K562 (cell line): ENCODE measurements around the gene CORO2A. TPM values are rescaled to one million over a fixed set of nuclear protein-coding genes. Genes with fewer than 3 reads are reported as not detected.

Experiments
- ATAC-seq: fragments of 200-7000 bp; cut with Tn5 transposase; 3 replicates; pipeline ENCODE4 v1.9.1; 2020; ENCODE audit warnings: moderate library complexity
- BruUV-seq: library from RNA; stranded (reverse); fragments of 400-500 nt; replicated peaks from 2 replicates; lab custom pipeline; 2021; lab: Mats Ljungman, UMichigan
- CTCF ChIA-PET: fragments of 300-600 bp; formaldehyde crosslinking; extraction: SDS; loops from one replicate; lab custom pipeline; 2021; ENCODE audit warnings: low intra/inter-chr PET ratio; lab: Yijun Ruan, JAX
- POLR2A ChIA-PET: fragments of 300-600, 350-650 bp; sonication (Branson Sonifier 250); formaldehyde crosslinking; extraction: SDS; loops from one replicate; lab custom pipeline; 2021; ENCODE audit warnings: antibody characterized with exemption, inconsistent platforms; lab: Yijun Ruan, JAX
- DNase-seq, 4 experiments: peaks; one replicate each; pipeline versions ENCODE4 v3.0.0 to v3.0.0-alpha.2; 2011 to 2018; ENCODE audit warnings: low spot score in 3 of 4, mixed read lengths in 3 of 4; ENCODE audit errors: extremely low read depth in 1 of 4
- FAIRE-seq: peaks from 2 replicates; lab custom pipeline; 2011; peaks lifted over from hg19 to GRCh38; lab: Jason Lieb, UNC
- H2AFZ ChIP-seq: 2 replicates; pipeline ENCODE4 v1.6.0; 2011; ENCODE audit warnings: low read depth, low read length, control low read depth, inconsistent platforms
- H3K27ac ChIP-seq: fragments of 200-600 bp; 3 replicates; pipeline ENCODE4 v1.8.0; 2011; ENCODE audit warnings: low read depth, mild to moderate bottlenecking, control low read depth, inconsistent platforms, low read length, moderate library complexity, mixed read lengths; ENCODE audit errors: extremely low read depth
- H3K27me3 ChIP-seq, 2 experiments: fragments of 300-600 bp in 1 of 2; 2 replicates in 1 of 2; 3 replicates in 1 of 2; pipeline versions ENCODE4 v1.6.0 to v1.8.0; 2011; ENCODE audit warnings: inconsistent platforms in 2 of 2, low read length in 2 of 2, mild to moderate bottlenecking in 1 of 2, mixed read lengths in 1 of 2, moderate library complexity in 1 of 2; ENCODE audit not compliant: control insufficient read depth in 2 of 2, insufficient read depth in 2 of 2
- H3K36me3 ChIP-seq: fragments of 300-600 bp; 3 replicates; pipeline ENCODE4 v1.8.0; 2011; ENCODE audit warnings: mild to moderate bottlenecking, low read length, inconsistent platforms; ENCODE audit not compliant: control insufficient read depth, insufficient read depth
- H3K4me1 ChIP-seq, 2 experiments: fragments of 200-600 bp in 1 of 2; replicated peaks in 1 of 2; 2 replicates in 1 of 2; 3 replicates in 1 of 2; pipeline versions ENCODE4 v1.5.1 to v1.8.0; 2011; ENCODE audit warnings: inconsistent platforms in 2 of 2, low read length in 2 of 2, mild to moderate bottlenecking in 1 of 2, mixed read lengths in 1 of 2, moderate library complexity in 1 of 2; ENCODE audit not compliant: control insufficient read depth in 2 of 2, insufficient read depth in 2 of 2
- H3K4me2 ChIP-seq: 2 replicates; pipeline ENCODE4 v1.6.1; 2011; ENCODE audit warnings: low read length, control low read depth, inconsistent platforms, mixed read lengths; ENCODE audit not compliant: insufficient read depth
- H3K4me3 ChIP-seq: fragments of 200-600 bp; sonication (generic), shearing (Covaris generic); 2 replicates; pipeline ENCODE4 v1.5.1; 2016; ENCODE audit warnings: control low read depth, inconsistent platforms
- H3K79me2 ChIP-seq: fragments of 200-600 bp; 3 replicates; pipeline ENCODE4 v1.8.0; 2011; ENCODE audit warnings: low read length, inconsistent platforms; ENCODE audit not compliant: control insufficient read depth, insufficient read depth
- H3K9ac ChIP-seq, 2 experiments: 2 replicates each; pipeline versions ENCODE4 v1.6.0 to v1.6.1; 2011; ENCODE audit warnings: low read depth in 2 of 2, low read length in 2 of 2, control low read depth in 1 of 2, inconsistent platforms in 1 of 2, mild to moderate bottlenecking in 1 of 2, mixed read lengths in 1 of 2; ENCODE audit not compliant: insufficient read depth in 1 of 2
- H3K9me1 ChIP-seq: one replicate; pipeline ENCODE4 v1.6.0; 2011; ENCODE audit warnings: inconsistent platforms, mild to moderate bottlenecking, low read length, moderate library complexity; ENCODE audit not compliant: control insufficient read depth, insufficient read depth
- H3K9me3 ChIP-seq: replicated peaks from 2 replicates; pipeline ENCODE4 v1.5.1; 2011; ENCODE audit warnings: low read depth, low read length, inconsistent platforms; ENCODE audit not compliant: control insufficient read depth, insufficient read depth
- H4K20me1 ChIP-seq: replicated peaks from 2 replicates; pipeline ENCODE4 v1.6.1; 2011; ENCODE audit warnings: low read length, inconsistent platforms, mixed read lengths; ENCODE audit not compliant: control insufficient read depth, insufficient read depth
- CEBPB ChIP-seq: fragments of 450-650 bp; IDR thresholded peaks from 2 replicates; pipeline ENCODE4 v1.6.1; 2016; ENCODE audit warnings: missing genetic modification characterization, missing compliant biosample characterization
- CEBPG ChIP-seq, 3 experiments: fragments of 200-800 bp in 1 of 3; sonication (Bioruptor generic) in 1 of 3; sonication (generic) in 1 of 3; formaldehyde crosslinking in 1 of 3; IDR thresholded peaks in 2 of 3; conservative IDR thresholded peaks in 1 of 3; 2 replicates each; pipeline versions ENCODE4 v1.6.1 to v1.8.0; 2016 to 2022; ENCODE audit warnings: missing compliant biosample characterization in 2 of 3, missing genetic modification characterization in 2 of 3, mild to moderate bottlenecking in 1 of 3, missing genetic modification reagents in 1 of 3
- CREB1 ChIP-seq, 2 experiments: sonication (generic) in 1 of 2; formaldehyde crosslinking in 1 of 2; IDR thresholded peaks; 2 replicates each; pipeline versions ENCODE4 v1.6.1 to v1.8.0; 2012 to 2022; ENCODE audit warnings: inconsistent platforms in 1 of 2, mild to moderate bottlenecking in 1 of 2, missing genetic modification reagents in 1 of 2, moderate library complexity in 1 of 2
- MAFK ChIP-seq: IDR thresholded peaks from 2 replicates; pipeline ENCODE4 v1.6.1; 2011; ENCODE audit warnings: low read length, improper control_type of control experiment
- PKNOX1 ChIP-seq: fragments of 450-650 bp; IDR thresholded peaks from 2 replicates; pipeline ENCODE4 v1.6.1; 2016
- RFX1 ChIP-seq: fragments of 450-650 bp; IDR thresholded peaks from 2 replicates; pipeline ENCODE4 v1.6.1; 2016; ENCODE audit warnings: mild to moderate bottlenecking, moderate library complexity
- TGIF2 ChIP-seq: sonication (generic); formaldehyde crosslinking; IDR thresholded peaks from 2 replicates; pipeline ENCODE4 v1.8.1; 2022; ENCODE audit warnings: mild to moderate bottlenecking, missing genetic modification reagents, moderate library complexity
- UBTF ChIP-seq, 2 experiments: IDR thresholded peaks; 2 replicates each; pipeline ENCODE4 v1.6.1; 2012; ENCODE audit warnings: improper control_type of control experiment in 2 of 2, low read depth in 2 of 2, low read length in 2 of 2, borderline replicate concordance in 1 of 2
- ZNF444 ChIP-seq: fragments of 250-450 bp; sonication (Bioruptor Pico); IDR thresholded peaks from 2 replicates; pipeline ENCODE4 v1.4.0; 2020; ENCODE audit warnings: mild to moderate bottlenecking, moderate library complexity
- ZNF695 ChIP-seq: fragments of 450-650 bp; formaldehyde crosslinking; IDR thresholded peaks from 2 replicates; pipeline ENCODE4 v1.4.0; 2020; ENCODE audit warnings: mild to moderate bottlenecking, moderate library complexity
- WGBS: fragments of 100-300 bp; shearing (Covaris generic); methylation state at CpG from one replicate; pipeline ENCODE4 v1.1.6; 2016; ENCODE audit warnings: low coverage, mixed read lengths; ENCODE audit not compliant: insufficient coverage; ENCODE audit errors: missing lambda C conversion rate; 5-methylcytosine and 5-hydroxymethylcytosine counted together
- in situ Hi-C: fragments of 300-500 bp; cut with MboI; formaldehyde crosslinking; loops from 4 replicates; pipeline ENCODE4 v1.15.0; 2018; ENCODE audit warnings: inconsistent platforms, mixed read lengths
- intact Hi-C: fragments of 100-400 bp; cut with micrococcal nuclease; formaldehyde crosslinking; loops from 2 replicates; pipeline ENCODE4 v1.14.2; 2022
- polyA plus RNA-seq, 8 experiments: library from polyadenylated mRNA; depleted of rRNA in 4 of 8; stranded (reverse) in 5 of 8; unstranded in 3 of 8; fragments of >200 nt; fragmentation: Nextera tagmentation in 2 of 8; fragmentation: Illumina TruSeq in 1 of 8; extraction: Ambion mirVana in 2 of 8; extraction: Trizol in 1 of 8; gene quantifications; 2 replicates each; pipeline versions ENCODE4 v1.2.1 to v1.2.3, GENCODE V29; 2011 to 2014; ENCODE audit warnings: inconsistent platforms in 1 of 8, missing spikeins in 1 of 8
- total RNA-seq, 7 experiments: library from RNA; depleted of rRNA in 6 of 7; stranded (reverse); fragments of >200 nt in 6 of 7; fragmentation: Illumina TruSeq in 2 of 7; extraction: Trizol in 2 of 7; gene quantifications; 2 replicates each; pipeline versions ENCODE4 v1.2.1 to v1.2.3, GENCODE V29; 2011 to 2021; ENCODE audit warnings: low replicate concordance in 1 of 7

The CORO2A gene
- total and polyA plus RNA-seq, 9 of the 15 experiments (the other 6 are each of a cell fraction or from before 2014, with no cell fraction given) = 9.5 to 26.6 (median 18.0) TPM

- Histone ChIP-seq H3K4me2 (no peak overlapping the region), H3K4me1 (peaks cover 20 to 25% of the 10 kb centered on the region in 2 experiments; a peak in 4 of 5 replicates), H2AFZ (no peak overlapping the region), H3K9me3 (no peaks in the 10 kb centered on the region), H3K79me2 (no peaks in the 10 kb centered on the region), H4K20me1 (no peaks in the 10 kb centered on the region), H3K27me3 (no peaks in the 10 kb centered on the region), H3K27ac (no peak overlapping the region), H3K9me1 (no peaks in the 10 kb centered on the region), H3K36me3 (peaks cover 42% of the 10 kb centered on the region; the same call in 2 of the 3 replicates), H3K4me3 (no peak overlapping the region), H3K9ac (no peak overlapping the region)
- intact Hi-C loops (no loop called here), in situ Hi-C loops (no loop called here)
- DNase-seq = no peak
- TF ChIP-seq RFX1 (no peak), MAFK (no peak), ZNF444 (CRISPR knock-in tag) (no peak), CEBPG (CRISPR knock-in tag; IDR thresholded peaks at IDR 0.05) (no peak), CEBPG (tag; conservative IDR thresholded peaks at IDR 0.05 in 1 of 2, IDR thresholded peaks at IDR 0.05 in 1 of 2) (peak in 1 of 2 experiments; percentile 16; a peak in 1 of 4 replicates), CREB1 (IDR thresholded peaks at IDR 0.05) (no peak), CREB1 (CRISPR knock-in tag; IDR thresholded peaks at IDR 0.05) (no peak), UBTF (IDR thresholded peaks at IDR 0.05; ENCODE audit: borderline replicate concordance in 1 of 2, low read depth in 2 of 2, low read length in 2 of 2) (no peak), ZNF695 (no peak), PKNOX1 (peak; percentile 16; the same call in 1 of the 2 replicates), CEBPB (tag) (peak; percentile 69), TGIF2 (CRISPR knock-in tag) (no peak)
- CTCF ChIA-PET = no interaction called here
- no TSS peak for BruUV-seq
- 63% methylated on average over 10 of the region's 10 CpGs for WGBS
- POLR2A ChIA-PET = interaction anchor here (0.6 to 2.8 kb wide), 3 partner anchors 12 to 15 kb away, joined by 3 to 18 read pairs (median 4); no protein-coding TSS in a partner anchor
- no peak for FAIRE-seq
- ATAC-seq = no peak
Measured at GRCh38 chr9:98228392-98229089, 36.1 kb upstream of the CORO2A start.
